Measurements from ENCODE around the gene BTBD9.

- TF ChIP-seq, protein P1, sequence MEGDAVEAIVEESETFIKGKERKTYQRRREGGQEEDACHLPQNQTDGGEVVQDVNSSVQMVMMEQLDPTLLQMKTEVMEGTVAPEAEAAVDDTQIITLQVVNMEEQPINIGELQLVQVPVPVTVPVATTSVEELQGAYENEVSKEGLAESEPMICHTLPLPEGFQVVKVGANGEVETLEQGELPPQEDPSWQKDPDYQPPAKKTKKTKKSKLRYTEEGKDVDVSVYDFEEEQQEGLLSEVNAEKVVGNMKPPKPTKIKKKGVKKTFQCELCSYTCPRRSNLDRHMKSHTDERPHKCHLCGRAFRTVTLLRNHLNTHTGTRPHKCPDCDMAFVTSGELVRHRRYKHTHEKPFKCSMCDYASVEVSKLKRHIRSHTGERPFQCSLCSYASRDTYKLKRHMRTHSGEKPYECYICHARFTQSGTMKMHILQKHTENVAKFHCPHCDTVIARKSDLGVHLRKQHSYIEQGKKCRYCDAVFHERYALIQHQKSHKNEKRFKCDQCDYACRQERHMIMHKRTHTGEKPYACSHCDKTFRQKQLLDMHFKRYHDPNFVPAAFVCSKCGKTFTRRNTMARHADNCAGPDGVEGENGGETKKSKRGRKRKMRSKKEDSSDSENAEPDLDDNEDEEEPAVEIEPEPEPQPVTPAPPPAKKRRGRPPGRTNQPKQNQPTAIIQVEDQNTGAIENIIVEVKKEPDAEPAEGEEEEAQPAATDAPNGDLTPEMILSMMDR (IDR thresholded peaks at IDR 0.05) = no peak
- TF ChIP-seq POLR2A (IDR thresholded peaks at IDR 0.05) = no peak
These were observed 441.5 kb downstream of the BTBD9 start for GRCh38 chr6:38198219-38198618.
